Prostate gland (tissue), 2 donors: ENCODE data around the gene SUV39H1. TPM values are rescaled to one million over a fixed set of nuclear protein-coding genes. Genes with fewer than 3 reads are reported as not detected.
"Not testable (repeated sequence)": the region's sequence is repeated elsewhere in the genome, so short reads cannot be mapped to it uniquely, and the experiment has no call there.

Experiments used
- DNase-seq: peaks from one replicate; pipeline ENCODE4 v3.0.0-alpha.2; 2019; ENCODE audit warnings: low spot score
- H3K27ac ChIP-seq, 2 donors: fragments of 200-600 bp; sonication (generic); 2 replicates each; pipeline ENCODE4 v1.5.1; 2017 to 2019
- H3K27me3 ChIP-seq: fragments of 200-600 bp; sonication (generic); replicated peaks from 2 replicates; pipeline ENCODE4 v1.5.1; 2019; ENCODE audit not compliant: insufficient read depth
- H3K36me3 ChIP-seq, 2 donors: fragments of 200-600 bp; sonication (generic); 1 replicate in 1 of 2; 2 replicates in 1 of 2; pipeline versions ENCODE4 v1.5.1 to v1.8.1; 2017 to 2019
- H3K4me1 ChIP-seq: fragments of 200-600 bp; sonication (generic); replicated peaks from 2 replicates; pipeline ENCODE4 v1.5.1; 2019
- H3K4me3 ChIP-seq, 2 donors: fragments of 200-600 bp; sonication (generic); 2 replicates each; pipeline ENCODE4 v1.5.1; 2017 to 2019
- H3K9me3 ChIP-seq: fragments of 200-600 bp; sonication (generic); 2 replicates; pipeline ENCODE4 v1.5.1; 2017
- CTCF ChIP-seq, 4 experiments: fragments of 200-600 bp in 2 of 4; fragments of 450-650 bp in 2 of 4; sonication (generic) in 2 of 4; IDR thresholded peaks; 1 replicate in 3 of 4; 2 replicates in 1 of 4; pipeline ENCODE4 v1.5.1; 2016 to 2019; ENCODE audit warnings: antibody characterized with exemption in 4 of 4, mild to moderate bottlenecking in 2 of 4, moderate library complexity in 2 of 4
- POLR2A ChIP-seq: fragments of 450-650 bp; IDR thresholded peaks from one replicate; pipeline ENCODE4 v1.6.1; 2016; ENCODE audit warnings: antibody characterized with exemption, mild to moderate bottlenecking
- POLR2AphosphoS5 ChIP-seq: sonication (generic); formaldehyde crosslinking; IDR thresholded peaks from one replicate; pipeline ENCODE4 v1.6.1; 2017; ENCODE audit warnings: antibody characterized with exemption
- WGBS: methylation state at CpG from one replicate; pipeline ENCODE4 v1.1.5; 2018; 5-methylcytosine and 5-hydroxymethylcytosine counted together
- intact Hi-C: fragments of 100-400 bp; cut with DNase I; formaldehyde crosslinking; loops from one replicate; pipeline ENCODE4 v1.14.2; 2022
- total RNA-seq, 2 donors: library from RNA; depleted of rRNA; stranded (reverse); fragments of >200 nt; gene quantifications; one replicate each; pipeline ENCODE4 v1.1.0, GENCODE V29; 2016

Gene SUV39H1
- total RNA-seq, result 1 to 10 TPM; 7.4 to 9.1 TPM

GRCh38 chrX:48696301-48696908 lies at the start of gene SUV39H1:
Gene SUV39H1, plus strand, starts transcription at chrX:48696734. Its CDS starts 51 bp downstream, at chrX:48696785.
- Histone ChIP-seq H3K36me3 (no peaks in the 10 kb centered on the region), H3K4me3 (peak within 1 kb of the TSS; percentile 46 to 63), H3K27ac (peak within 1 kb of the TSS; percentile 83 to 86), H3K27me3 (no peaks in the 10 kb centered on the region), H3K9me3 (no peaks in the 10 kb centered on the region), H3K4me1 (no peaks in the 10 kb centered on the region)
- DNase-seq, result peak; percentile 84
- WGBS, result 0% methylated on average over 43 of the region's 66 CpGs
- TF ChIP-seq CTCF (IDR thresholded peaks at IDR 0.05), result peak in 1 of 4 experiments; percentile 5
- peak; percentile 63 for TF ChIP-seq POLR2A
- peak; percentile 84 for TF ChIP-seq POLR2AphosphoS5
- intact Hi-C loops, result loop anchor here (2.0 to 10.0 kb wide), 2 partner anchors 40 to 108 kb away; partner anchors contain the start of gene HDAC6

GRCh38 chrX:48648336-48648751 lies 48.2 kb upstream of the SUV39H1 start:
- no peak overlapping the region for H3K27ac ChIP-seq
- no peak overlapping the region for H3K4me3 ChIP-seq
- TF ChIP-seq POLR2A (no peak), CTCF (IDR thresholded peaks at IDR 0.05) (peak in 1 of 4 experiments; percentile 33), POLR2AphosphoS5 (no peak)
- 17% methylated on average over 6 of the region's 6 CpGs for WGBS
- no peaks in the 10 kb centered on the region for H3K27me3 ChIP-seq
- no peaks in the 10 kb centered on the region for H3K9me3 ChIP-seq
- no peaks in the 10 kb centered on the region for H3K36me3 ChIP-seq
- intact Hi-C loops, result no loop called here
- no peak for DNase-seq
- H3K4me1 ChIP-seq, result no peaks in the 10 kb centered on the region

GRCh38 chrX:48649102-48649501 lies 47.4 kb upstream of the SUV39H1 start:
- no peaks in the 10 kb centered on the region for H3K27me3 ChIP-seq
- no peaks in the 10 kb centered on the region for H3K9me3 ChIP-seq
- H3K4me3 ChIP-seq, result no peak overlapping the region
- WGBS, result 66% methylated on average over 3 of the region's 3 CpGs
- intact Hi-C loops, result no loop called here
- H3K27ac ChIP-seq, result no peak overlapping the region
- no peaks in the 10 kb centered on the region for H3K36me3 ChIP-seq
- no peaks in the 10 kb centered on the region for H3K4me1 ChIP-seq
- TF ChIP-seq POLR2A, result no peak
- DNase-seq, result no peak

- 90% methylated on average over 5 of the region's 5 CpGs for WGBS
- DNase-seq, H3K4me1 ChIP-seq, H3K27me3 ChIP-seq, intact Hi-C loops, H3K9me3 ChIP-seq, H3K4me3 ChIP-seq, H3K27ac ChIP-seq, H3K36me3 ChIP-seq: not testable (repeated sequence)
These were observed 44.4 kb upstream of the SUV39H1 start for GRCh38 chrX:48652055-48652579.

- WGBS, result 11% methylated on average over 16 of the region's 19 CpGs
- H3K9me3 ChIP-seq, intact Hi-C loops: not testable (repeated sequence)
These were observed 41.8 kb upstream of the SUV39H1 start for GRCh38 chrX:48654746-48655145.

GRCh38 chrX:48659686-48660085 lies 36.8 kb upstream of the SUV39H1 start:
- H3K36me3 ChIP-seq, intact Hi-C loops, H3K27ac ChIP-seq, DNase-seq, H3K27me3 ChIP-seq, H3K4me1 ChIP-seq, H3K4me3 ChIP-seq, H3K9me3 ChIP-seq: not testable (repeated sequence)
- WGBS, result 96% methylated on average over 10 of the region's 34 CpGs

More at GRCh38 chrX:48654746-48655145, 41.8 kb upstream of the SUV39H1 start:
- H3K36me3 ChIP-seq, H3K4me1 ChIP-seq, H3K27ac ChIP-seq, H3K27me3 ChIP-seq, DNase-seq: not testable (repeated sequence)
- peak overlapping the region in 1 of 2 donors; percentile 16 for H3K4me3 ChIP-seq

- intact Hi-C loops, result no loop called here
- no peak for DNase-seq
- no peak overlapping the region for H3K27ac ChIP-seq
- H3K4me3 ChIP-seq, result no peak overlapping the region
- no peaks in the 10 kb centered on the region for H3K36me3 ChIP-seq
- TF ChIP-seq POLR2AphosphoS5 (no peak), CTCF (IDR thresholded peaks at IDR 0.05) (no peak), POLR2A (no peak)
- no peaks in the 10 kb centered on the region for H3K9me3 ChIP-seq
- WGBS, result 100% methylated on average over 1 of the region's 1 CpG
- no peaks in the 10 kb centered on the region for H3K4me1 ChIP-seq
- no peaks in the 10 kb centered on the region for H3K27me3 ChIP-seq
These were observed 33.3 kb upstream of the SUV39H1 start for GRCh38 chrX:48663241-48663640.
